SIG-M5 (cell line): ENCODE measurements around the gene NGEF.

ENCODE experiments used
- DNase-seq: peaks from one replicate; lab custom pipeline; 2025; lab: John Stamatoyannopoulos, UW

NGEF gene

DNA sequence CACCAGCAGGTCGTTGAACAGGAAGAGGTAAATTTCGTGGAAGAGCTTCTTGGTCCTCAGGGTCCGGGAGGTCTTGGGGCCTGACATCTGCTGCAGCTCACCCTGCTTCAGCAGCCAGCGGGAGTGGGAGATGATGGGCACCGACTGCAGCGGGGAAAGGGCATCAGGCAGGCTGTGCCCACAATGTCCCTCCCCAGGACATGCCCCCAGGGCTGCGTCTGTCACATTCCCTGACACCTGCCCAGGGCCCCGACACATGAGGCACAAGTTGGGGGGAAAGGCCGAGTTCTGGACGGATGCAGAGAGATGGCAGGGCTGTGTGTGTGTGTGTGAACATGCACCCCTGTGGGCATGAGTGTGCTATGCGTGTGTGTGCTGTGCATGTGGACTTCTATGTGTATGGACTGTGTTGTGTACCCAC lies 129.0 kb downstream of the NGEF start:
- DNase-seq: no peak

DNA sequence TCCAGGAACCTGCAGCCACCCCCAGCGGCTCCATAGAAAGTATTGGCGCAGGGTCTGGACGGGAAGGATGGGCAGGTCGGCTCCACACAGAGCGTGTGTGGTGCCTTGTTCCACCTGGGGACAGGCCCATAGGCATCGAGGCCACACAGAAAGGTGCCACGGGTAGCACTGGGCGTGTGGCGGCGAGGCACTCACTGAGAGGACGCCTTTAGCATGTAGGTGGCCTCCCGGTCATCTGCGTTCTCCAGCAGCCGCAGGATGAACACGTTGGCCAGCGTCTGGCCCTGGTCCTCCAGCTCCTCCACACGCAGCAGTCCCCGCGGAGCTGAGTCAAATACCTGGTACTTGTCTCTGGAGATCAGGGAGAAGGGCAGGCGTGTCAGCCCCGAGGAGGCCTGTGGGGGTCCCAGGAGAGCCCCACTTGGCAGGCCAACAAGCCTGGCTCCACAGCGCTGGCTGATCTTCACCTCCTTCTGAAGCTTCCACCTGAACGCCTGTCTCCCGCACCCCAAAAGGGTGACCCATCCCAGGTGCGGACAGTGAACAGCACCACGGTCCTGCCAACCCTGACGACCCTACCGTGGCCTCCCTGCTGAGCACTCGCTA lies 129.8 kb downstream of the NGEF start:
- DNase-seq: no peak

DNA sequence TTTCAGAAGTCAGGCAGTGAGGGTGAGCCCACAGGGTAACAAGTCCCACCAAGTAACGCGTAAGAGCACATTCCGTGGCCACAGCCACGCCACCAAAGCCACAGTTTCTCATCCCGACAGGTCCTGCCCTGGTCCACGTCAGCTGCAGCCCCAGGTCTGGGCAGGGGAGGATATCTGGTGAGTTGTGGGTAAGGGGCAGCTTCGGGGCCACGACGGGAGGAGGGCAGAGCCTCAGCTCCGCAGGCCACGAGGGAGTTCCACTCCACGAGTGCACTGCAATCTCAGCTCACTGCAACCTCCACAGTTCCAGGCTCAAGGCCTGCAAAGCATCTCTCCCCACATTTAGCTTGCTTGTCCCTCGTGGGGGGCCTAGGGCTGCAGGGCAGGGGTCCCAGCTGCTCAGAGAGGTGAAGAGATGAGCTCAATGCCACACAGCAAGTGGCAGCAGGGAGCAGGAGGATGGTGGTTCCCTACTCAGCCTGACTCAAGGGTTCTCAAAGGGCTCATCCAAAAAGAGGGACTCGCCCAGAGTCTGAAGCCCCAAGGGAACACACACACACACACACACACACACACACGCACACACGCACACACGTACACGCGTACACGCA lies 130.4 kb downstream of the NGEF start:
- DNase-seq: no peak

DNA sequence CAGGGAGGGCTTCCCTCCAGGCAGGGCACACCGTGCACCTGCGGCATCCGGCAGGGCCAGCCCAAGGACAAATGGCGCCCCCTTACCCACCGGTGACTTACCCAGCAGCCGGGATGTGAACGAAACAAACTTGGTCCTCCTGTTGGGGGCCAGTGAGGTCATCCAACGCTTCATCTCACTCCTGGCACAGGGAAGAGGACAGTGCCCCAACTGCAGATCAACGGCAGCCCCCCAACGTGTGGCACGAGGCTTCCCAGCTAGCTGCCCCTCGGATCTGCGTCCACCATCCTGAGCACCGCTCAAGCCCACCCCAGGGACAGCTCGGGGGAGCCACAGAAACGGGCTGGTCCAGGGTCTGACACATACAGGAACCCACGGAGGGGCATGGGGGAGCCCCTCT lies 131.0 kb downstream of the NGEF start:
- no peak for DNase-seq

DNA sequence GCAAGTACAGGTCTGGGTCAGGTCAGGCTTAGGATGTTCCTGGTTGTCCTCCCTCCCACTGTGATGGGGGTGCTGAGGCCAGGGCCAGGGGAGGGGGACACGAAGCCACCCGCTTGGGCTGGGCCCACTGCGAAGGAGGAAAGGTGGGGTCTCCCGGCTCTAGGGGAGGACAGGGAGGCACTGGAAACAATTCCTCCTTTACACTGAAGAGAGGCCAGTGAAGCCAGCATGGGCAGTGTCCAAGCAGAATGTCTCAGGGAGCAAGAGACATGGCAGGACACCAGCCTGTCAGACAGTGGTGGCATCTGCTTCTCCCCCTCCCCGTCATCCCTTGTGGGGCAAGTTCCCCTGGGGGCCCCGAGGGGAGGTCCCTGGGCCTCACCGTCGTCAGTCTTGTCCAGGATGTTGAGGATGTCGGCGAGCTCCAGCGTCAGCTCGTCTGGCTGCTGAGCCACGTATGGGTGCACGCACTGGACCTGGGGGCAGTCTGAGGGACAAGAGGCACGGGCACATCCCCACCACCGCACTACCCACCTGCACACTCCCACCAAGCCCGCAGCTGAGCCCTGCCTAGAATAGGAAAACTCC lies 132.2 kb downstream of the NGEF start:
- no peak for DNase-seq

DNA sequence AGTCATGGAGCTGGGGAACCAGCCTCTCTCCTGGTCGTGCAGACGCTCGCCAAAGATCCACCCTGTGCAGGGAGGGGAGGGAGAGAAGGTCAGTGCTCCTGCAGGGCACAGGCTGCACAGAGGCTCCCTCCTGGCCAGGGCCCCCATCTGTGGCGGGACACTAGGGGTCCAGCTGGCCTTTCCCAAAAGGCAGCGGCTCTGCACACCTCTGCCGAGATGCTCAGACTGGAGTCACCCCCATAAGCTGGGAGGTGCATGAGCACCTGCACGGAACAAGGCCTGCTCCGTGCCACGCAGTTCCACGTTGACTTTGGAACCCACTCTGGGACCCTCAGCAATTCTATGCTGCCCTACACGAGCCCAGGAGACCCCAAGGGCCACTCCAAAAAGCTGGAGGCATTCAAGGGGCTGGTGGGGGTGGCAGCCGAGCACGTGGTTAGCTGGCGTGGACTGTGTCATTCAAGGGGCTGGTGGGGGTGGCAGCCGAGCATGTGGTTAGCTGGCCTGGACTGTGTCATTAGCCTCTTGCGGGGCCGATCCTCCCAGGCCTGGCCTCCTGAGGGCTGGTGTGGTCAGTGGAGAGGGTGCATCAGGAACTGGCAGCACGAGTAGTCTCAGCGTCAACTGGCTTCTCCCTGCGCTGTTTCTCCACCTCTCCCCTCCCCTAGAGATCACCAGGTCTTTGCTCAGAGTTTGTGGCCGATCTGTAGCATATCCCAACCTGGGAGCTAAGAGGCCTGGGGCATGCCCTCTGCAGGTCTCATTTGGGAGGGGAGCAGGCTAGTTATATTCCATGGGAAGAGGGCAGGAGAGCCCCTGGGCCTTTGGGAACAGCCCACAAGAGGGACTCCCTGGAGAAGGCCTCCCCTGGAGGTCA lies 133.2 kb downstream of the NGEF start:
- DNase-seq: no peak

DNA sequence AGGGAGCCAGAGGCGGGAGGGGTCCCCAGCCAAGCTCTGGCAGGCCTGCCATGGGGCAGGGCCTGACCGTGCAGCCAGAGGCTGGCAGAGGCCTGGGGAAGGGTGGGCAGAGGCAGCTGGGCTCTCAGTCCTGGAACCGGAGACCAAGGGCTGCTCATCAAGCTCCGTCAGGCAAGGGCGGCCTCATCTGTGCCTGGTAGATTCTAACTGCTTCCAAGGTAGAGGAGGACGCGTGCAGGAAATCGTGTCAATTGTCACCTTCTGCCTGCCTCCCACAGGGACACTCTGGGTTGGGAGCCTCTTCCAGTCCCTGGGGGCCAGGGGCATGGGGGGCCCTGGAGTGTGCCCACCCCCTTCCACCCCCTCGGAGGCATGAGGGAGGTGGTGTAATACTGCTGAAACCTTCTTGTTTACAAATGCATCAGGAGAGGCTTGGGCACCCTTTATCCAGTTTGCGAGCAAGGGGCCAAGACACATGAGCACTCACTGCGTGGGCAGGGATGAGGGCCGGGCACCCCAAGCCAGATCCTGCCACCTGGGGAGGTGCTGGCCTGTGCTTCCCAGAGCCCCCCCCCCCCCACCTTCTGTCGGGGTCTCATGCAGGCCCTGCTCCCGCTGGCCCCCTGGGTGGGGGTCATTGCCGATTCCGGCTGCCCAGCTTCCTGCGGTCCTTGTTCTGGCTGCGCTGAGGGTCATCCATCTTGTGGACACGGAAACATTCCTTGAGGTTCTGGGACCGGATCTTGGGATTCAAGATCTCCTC lies 134.0 kb downstream of the NGEF start:
- no peak for DNase-seq

DNA sequence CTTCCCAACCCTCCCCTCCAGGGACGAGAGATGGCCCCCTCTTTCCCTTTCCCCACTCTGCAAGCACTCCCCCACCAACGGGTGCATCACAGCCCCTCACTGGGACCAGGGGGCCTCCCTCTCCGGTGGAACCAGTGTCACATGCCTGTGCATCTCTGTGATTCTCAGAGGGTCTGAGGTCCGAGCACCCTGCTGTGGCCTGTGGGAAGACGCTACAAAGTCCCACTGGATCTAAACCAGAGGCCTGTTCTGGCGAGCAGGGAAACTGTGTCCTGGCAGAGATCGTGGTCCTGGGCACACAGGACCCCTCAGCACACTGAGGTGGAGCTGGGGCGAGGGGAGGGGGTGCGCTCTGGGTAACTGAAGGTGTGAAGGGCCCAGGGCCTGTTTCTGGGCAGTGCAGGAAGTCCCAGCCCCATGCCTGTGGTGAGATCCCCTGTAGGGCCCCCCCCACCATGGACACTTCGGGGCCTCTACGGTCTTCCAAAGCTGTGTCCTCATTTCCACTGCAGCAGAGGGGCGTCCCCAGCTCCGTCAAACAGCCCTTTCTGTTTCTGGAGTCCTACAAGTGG lies 135.0 kb downstream of the NGEF start:
- DNase-seq: no peak

DNA sequence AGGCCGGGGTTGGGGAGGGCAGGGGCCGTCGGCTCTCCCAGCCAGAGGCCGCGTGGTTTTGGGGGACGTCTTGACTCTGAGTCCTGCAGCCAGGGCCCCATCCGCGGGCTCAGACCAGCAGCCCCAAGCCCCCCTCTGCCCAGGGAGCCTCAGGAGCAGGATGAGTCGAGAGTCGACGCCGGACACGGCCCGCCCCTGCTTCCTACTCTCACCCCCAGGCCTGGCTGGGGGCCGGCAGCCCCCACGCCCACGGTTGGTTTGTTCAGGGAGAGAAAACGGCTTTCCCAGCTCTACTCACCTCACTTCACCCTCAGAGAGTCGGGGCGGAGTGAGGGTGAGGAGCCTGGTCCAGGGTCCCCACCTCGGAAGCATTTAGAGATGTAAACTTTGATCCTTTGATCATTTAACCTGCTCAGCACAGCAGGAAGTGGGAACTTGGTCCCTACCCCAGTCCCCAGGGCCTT lies 136.0 kb downstream of the NGEF start:
- DNase-seq: no peak

DNA sequence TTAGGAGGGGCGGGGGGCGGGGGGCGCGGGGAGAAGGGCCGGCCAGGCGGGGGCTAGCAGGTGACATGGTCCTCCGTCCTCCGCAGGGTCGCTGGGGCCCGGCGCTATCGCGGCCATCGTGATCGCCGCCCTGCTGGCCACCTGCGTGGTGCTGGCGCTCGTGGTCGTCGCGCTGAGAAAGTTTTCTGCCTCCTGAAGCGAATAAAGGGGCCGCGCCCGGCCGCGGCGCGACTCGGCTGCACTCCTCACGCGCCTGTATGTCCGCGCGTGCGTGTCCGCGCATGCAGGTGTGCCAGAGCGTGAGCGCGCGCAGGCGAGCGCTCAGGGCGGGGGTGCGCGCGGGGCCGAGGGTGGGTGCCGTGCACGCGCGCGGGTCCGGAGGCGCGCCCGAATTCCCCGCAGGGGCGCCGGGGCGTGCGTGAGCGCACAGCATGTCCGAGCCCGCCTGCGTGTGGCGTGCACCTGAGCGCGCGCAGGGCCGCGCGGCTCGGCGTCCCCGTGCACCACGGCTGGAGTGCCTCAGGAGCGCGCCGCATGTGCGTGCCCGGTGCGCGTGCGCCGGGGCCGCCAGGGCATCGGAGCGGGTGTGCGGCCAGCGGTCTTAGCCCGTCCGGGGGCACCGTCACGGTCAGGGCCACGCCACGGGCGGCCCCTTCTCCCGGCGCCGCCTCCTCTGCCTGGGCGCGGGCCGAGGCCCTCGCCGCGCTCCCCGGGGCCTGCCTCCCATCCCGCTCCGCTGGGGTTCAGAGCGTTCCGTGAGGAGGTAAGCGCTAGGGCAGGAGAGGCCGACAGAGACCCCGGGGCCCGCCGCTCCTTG lies 136.7 kb downstream of the NGEF start:
- no peak for DNase-seq

DNA sequence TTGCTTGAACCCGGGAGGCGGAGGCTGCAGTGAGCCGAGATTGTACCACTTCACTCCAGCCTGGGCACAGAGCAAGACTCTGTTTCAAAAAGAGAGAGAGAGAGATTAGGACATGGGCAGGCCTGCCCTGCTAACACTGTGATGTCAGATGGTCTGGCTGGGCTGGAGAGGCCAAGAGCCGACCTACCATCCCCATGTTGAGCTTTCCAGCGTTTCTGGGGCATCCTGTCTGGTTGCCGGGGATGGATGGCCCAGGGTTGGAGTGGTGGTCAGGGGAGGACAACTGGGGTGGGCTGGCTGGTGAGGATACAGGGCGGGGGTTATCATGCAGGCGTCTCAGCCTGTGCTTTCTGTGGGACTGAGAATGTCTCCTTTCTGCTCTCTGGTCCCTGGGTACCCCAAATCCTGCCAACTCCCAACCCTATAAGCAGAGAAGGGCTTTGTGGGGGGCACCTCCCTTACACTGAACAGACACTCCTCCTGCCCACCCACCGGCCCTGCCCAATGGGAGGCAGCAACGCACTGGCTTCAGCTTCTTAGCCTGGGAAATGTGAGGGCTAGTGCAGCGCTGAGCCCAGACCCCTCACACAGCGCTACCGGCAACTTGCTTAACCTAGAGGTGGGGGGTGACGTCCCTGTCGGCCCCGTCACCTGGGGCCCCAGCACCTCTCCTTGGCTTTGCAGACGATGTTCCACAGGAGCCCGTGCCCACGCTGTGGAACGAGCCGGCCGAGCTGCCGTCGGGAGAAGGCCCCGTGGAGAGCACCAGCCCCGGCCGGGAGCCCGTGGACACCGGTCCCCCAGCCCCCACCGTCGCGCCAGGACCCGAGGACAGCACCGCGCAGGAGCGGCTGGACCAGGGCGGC lies 137.6 kb downstream of the NGEF start:
- DNase-seq: no peak

DNA sequence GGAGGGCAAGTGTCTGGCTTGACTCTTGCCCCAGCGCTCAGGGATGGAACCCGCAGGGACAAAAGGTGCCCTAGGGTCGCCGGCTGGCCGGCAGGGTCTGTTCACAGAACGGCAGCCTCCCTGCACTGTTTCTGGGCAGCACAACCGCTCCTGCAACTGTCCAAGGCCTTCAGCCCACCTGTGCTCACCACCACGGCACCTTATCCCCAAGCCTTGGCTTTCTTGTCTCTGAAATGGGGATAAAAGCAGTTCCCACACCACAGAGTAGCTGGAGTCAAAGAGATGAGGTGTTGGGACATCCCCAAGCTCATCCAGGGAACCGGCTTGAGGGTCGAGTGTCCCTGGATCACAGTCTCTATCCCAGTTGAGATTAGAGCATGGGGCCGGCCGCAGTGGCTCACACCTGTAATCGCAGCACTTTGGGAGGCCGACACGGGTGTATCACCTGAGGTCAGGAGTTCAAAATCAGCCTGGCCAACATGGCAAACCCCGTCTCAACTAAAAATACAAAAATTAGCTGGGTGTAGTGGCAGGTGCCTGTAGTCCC lies 138.3 kb downstream of the NGEF start:
- DNase-seq: no peak

DNA sequence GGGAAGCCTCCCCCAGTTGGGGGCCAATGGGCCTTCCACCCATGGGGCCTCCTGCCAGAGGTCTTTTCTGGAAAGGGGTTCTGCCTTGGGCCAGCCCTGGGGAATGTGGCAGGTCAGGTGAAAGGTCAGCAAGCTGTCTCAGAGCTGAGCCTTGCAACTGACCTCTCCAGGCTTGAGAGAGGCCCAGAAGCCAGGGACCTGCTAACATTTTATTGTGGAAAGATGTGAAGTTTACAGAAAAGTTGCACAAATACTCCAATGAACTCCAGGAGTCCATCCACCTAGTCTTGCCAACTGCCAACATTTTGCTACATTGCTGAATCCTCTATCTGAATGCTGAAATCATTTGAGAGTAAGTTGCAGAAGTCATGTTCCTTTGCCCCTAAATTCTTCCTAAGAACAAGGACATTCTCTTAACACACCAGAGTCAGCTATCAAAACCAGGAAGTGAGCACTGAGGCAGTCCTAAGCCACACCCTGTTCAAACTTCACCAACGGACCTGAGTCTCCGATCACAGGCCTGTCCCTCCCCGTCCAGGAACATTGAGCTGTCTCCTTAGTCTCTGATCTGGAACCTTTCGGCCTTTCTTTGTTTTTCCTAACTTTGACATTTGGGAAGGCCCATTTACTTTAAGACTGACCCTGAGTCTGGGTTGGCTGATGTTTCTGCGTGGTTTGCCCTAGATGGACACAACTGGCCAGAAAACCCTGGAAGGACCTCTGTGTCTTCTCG lies 139.0 kb downstream of the NGEF start:
- DNase-seq: peak; percentile 14

DNA sequence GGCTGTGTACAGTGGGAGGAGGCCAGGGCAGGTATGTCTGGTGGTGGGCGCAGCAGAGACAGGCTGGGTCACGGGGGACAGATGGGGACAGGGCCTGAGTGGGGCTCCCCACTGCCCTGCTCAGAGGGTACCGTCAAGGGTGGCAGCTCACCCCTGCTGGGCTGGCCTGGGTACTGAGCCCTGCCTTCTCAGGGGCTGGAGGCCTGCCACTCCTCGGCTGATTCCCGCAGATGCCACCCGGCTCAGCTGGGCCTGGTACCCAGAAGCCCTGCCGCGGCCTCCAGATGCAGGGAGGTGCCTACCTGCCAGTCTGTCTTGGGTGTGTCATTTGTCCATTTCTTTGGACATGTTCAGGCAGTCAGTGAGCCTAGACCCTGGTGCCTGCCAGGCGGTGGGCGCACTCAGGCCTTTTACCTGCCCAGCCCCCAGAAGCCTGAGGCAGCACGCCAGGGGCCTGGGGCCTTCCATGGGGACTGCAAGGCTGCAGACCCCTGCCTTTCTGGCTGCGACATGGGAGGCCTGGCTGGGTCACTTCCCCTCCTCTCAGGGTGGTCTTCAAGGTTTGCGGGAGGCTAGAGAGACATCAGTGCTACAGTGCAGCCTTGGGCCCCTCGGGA lies 139.7 kb downstream of the NGEF start:
- DNase-seq: no peak

DNA sequence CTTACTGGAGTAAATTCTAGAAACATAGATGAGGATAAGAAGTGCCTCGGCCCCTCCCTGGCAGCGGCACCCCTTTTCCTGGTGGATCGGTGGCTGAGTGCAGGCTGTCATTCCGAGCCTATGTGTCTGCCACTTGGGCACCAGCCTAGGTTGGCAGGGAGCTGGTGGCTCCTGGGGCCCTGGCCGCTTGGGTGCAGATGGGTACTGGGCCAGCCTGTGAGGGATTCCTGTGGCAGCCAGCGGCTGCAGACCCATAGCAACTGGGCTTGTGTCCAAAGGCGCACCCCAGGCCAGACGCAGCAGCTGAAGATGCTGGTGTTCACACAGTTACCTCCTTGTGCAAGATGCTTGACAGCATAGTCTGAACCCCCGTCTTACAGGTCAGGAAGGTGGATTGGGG lies 140.2 kb downstream of the NGEF start:
- no peak for DNase-seq

DNA sequence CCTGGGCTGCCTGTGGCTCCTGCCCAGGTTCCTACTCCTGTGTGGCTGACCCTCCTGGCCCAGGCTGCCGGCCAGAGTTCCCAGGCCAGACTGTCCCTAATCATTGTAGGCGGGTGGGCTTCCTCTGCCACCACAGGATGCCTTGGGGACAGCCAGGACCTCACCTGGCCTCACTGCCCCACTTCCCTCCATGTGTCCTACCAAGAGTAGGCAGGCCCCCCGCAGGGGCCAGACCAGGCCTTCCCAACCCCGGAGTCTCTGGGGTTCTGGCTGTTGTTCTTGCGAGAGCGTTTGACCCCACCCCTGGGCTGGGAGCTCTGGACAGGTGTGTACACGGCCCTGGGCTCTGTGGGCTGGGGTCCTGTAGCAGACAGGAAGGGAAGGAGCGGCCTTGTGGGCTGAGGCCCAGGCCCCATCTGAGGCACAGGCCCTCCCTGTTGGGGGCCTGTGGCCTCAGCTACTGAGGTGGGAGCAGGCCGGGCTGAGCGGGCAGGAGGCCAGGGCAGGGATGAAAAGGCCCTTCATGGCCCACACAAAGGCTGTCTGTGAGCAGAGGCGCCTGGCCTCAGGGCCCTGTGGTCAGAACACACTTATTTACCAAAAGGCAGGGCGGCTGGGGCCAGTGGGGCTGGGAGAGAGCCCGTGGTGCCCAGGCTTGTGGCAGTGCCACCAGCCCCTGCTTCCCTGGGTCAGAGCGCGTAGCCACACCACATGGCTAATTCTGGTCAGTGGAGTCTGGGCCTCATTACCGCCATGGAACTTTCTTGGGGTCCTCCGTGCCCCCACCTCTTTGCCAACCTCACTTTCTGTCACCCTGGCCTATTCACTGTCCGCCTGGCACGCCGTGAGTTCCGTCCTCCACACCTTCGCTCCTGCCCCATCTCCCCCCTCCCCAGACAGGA lies 141.0 kb downstream of the NGEF start:
- no peak for DNase-seq

DNA sequence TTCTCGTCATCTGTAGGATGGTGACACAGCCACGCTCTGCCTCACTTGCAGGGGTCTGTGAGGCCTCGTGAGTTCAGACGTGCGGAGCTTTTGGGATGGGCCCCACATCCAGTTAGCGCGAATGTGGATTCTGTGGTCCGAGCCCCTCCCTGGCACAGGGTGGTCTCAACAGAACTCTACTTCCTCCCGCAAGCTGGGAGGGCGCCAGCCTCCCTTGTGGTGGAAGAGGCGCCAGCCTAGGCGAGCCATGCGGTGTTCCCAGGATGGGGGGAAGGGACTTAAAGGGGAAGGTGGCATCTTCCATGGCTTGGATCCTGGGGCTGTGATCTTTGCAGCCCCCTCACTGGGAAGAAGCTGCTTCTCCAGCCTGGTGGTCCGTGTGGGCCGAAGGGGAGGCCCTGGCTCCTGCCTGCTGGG lies 141.6 kb downstream of the NGEF start:
- no peak for DNase-seq
